ENCODE data around the gene VPS26A.

VPS26A gene

DNA sequence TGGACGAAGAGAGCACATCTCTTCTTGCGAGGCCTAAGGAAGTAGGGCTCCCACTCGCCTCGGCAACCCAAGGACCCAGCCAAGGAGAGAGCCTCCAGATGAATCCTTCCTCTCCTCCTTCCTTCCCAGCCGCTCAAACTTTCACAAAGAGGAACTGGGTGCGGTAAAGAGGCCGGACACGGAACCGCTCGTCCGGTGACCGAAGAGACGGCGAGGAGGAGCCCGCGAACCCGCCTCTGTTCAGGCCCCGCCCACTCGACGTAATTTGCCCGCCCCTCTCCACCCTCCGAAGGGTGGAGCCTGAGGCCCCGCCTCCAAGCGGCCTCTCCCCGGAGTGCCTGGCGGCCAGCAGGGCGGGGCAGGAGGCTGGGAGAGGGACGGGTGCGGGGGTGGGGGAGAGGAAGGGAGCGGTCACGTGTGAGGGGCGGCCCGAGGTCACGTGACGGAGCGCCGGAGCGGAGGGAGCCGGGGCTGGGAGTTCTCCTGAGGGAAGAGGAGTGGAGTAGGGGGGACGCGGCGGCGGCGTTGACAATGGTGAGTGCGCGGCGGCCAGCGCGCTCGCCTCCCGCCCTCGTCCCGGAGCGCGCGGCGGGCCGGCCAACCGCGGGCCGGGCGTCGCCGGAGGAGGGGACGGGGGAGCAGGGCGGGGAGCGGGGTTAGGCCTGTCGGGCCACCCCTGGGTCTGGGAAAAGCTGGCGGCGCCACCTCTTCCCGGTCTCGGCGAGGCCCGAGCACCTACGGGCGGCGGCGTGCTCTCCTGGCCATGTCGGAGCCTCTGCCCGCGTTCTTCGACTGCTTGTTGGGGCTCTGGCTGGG is at the start of gene VPS26A:
TSS of gene VPS26A (plus strand) at position 432 of the 816 bp plus-strand sequence. CDS start at position 532, 100 bp downstream.
- DNase-seq (ENCODE audit: low read depth) = peak; percentile 96

DNA sequence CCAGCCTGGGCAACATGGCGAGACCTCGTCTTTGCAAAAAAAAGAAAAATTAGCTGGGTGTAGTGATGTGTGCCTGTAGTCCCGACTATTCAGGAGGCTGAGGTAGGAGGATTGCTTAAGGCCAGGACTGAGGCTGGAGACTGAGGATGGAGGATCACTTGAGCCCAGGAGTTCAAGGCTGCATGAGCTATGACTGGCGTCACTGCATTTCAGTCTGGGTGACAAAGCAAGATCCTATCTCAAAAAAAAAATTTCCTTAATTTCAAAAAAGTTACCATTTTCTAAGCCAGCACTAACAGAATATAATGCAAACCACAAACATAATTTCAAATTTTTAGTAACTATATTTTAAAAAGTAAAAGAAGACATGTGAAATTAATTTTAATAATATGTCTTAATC is 49.4 kb upstream of the VPS26A start:
- no peak for DNase-seq (ENCODE audit: low read depth)

DNA sequence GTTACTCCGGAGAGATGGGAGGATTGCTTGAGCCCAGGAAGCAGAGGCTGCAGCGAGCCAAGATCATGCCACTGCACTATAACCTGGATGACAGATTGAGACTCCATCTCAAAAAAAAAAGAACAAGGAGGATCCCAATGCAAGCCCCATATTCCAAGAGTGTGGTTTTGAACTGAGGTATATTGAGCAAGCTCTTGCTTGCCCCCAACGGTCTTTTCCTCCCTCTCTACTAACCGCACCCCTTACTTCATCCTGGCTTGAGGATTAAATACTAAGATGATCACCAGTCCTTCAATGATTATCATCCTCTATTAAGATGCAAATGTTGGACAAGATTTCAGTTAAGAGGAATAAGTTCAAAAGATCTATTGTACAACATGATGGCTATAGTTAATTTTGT is 48.5 kb upstream of the VPS26A start:
- DNase-seq (ENCODE audit: low read depth) = no peak

DNA sequence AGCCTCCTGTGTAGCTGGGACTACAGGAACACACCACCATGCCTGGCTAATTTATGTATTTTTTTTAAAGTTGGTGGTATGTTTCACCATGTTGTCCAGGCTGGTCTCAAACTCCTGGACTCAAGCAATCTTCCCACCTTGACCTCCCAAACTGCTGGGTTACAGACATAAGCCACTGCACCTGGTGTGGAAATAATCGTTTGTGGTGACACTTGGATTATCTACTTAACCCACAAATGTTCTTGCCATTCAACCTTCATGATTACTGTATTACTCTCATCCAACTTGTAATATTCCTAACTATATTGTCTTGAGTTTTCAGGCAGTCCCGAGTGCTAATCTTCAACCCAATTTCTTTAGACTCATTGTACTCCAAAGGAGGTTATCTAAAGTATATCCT is 45.7 kb upstream of the VPS26A start:
- DNase-seq (ENCODE audit: low read depth) = no peak

DNA sequence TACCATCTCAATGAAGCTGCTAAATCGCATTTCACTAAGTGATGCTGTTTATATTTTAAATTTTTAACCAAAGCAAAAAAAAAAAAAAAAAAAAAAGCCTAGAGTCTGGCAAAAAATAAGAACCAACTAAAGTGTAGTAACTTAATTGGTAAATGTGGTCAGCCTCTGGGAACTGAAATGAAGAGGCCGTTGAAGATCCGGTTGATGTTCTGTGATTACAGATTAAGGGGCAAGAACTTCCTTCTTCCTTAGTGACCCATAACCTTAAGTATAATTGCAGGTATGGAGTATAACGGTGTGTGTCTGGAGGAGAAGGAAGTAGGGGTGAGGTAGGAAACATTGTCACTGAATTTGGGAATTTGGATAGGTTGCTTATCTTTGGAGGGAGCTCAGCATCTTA is 43.8 kb upstream of the VPS26A start:
- no peak for DNase-seq (ENCODE audit: low read depth)

DNA sequence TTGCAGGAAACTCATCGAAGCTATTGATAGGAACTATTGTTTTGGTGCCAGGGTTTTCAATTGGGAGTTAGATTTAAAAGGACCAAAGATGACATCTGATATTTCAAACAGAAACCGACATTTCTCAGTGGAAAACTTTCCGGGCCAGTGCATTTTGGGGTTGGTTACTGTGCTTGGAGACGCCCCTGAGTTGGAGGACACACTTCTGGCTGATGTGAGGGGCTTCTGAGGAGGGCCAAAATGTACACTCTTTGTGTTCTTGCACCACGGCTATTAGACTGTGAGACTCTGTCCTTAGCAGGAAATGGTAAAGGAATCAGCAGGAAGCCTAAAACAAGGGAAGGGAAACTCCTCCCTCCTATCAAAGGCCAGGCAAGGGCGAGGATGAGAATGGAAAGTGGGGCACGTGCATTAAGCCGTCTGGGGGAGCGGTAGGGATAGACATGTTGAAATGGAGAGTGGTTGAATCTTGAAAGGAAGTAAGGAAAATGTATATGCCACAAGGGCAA is 37.9 kb upstream of the VPS26A start:
- DNase-seq (ENCODE audit: low read depth) = no peak

DNA sequence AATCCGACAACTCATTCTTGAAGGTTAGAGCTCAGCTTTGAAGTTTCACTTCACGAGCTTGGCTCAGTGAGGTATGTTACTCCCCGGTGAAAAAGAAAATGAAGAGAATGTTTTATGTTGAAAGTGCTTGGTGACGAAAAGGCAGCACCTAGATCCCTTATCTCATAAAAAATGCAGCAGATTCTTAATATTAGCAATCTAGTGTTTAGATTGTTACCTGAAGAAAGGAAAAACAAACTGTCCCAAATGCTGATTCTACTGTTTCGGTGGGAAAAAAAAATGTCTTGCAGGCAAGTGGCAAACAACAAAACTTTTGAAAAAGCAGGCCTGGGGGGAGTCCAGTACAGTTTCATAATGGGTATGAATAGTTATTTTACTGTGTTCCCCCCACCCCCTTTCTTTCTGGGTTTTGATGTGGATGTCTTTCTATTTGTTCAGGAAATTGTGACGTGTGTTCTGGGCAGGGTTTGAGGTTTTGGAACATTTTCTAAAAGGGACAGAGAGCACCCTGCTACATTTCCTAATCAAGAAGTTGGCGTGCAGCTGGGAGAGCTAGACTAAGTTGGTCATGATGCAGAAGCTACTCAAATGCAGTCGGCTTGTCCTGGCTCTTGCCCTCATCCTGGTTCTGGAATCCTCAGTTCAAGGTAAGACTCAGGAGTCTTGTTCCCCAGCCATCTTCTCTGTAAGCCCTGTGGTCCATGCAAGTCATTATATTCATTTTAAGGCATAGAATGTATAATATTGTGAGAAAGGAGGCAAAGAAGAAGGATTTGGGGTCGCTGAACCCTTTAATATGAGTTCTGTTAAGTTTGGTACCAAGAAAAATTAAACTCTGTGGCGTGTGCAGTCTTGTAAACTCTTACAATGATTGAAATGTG is 36.1 kb upstream of the VPS26A start, which contains the start of gene SRGN:
TSS of gene SRGN (plus strand) at position 514 of the 881 bp plus-strand sequence. CDS start at position 569, 55 bp downstream.
- DNase-seq (ENCODE audit: low read depth) = peak; percentile 66

DNA sequence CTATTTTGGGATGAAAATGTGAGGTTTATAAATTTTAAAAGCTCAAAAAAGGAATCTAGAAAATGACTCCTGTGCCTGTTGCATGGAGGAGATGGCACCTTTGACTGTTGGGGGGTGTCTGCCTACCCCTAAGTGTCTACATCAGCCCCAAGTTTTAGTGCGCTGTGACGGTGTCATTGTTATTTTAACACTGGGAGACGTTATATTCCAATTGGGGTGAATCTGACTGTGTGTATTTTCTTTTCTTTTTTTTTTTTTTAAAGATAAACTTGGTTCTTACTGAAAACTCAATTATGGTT is 35.6 kb upstream of the VPS26A start:
- DNase-seq (ENCODE audit: low read depth) = no peak

DNA sequence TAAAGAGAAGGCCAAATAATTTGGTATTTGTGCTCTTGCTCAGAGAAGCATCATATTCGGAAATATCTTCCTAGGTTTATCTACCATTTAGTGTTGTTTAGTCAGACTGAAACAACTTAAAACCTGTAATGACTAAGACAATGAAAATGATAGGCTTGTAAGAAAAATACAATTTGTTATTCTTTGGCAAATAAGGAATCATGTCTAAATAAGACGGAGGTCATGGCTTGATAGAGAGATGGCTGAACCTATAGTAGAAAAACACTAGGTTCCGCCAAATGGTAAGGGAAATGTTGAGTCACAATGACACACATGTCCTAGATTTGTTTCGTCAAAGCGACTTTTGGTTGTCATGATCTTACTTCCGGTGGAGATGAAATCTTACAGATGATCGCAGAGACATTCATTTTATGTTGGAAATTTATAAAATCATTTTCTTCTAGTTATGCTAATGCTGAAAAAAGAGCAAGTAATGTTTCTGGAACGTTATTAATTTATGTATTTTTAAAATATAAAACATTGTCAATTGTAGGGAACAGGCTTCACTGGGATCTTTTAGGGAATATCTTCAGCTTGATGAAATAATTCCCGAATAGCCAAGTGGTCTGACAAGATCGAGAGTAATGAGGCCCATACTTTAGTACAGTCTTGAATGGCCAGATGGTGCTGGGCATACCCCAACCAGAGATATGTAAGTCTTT is 35.0 kb upstream of the VPS26A start:
- DNase-seq (ENCODE audit: low read depth) = peak; percentile 27

DNA sequence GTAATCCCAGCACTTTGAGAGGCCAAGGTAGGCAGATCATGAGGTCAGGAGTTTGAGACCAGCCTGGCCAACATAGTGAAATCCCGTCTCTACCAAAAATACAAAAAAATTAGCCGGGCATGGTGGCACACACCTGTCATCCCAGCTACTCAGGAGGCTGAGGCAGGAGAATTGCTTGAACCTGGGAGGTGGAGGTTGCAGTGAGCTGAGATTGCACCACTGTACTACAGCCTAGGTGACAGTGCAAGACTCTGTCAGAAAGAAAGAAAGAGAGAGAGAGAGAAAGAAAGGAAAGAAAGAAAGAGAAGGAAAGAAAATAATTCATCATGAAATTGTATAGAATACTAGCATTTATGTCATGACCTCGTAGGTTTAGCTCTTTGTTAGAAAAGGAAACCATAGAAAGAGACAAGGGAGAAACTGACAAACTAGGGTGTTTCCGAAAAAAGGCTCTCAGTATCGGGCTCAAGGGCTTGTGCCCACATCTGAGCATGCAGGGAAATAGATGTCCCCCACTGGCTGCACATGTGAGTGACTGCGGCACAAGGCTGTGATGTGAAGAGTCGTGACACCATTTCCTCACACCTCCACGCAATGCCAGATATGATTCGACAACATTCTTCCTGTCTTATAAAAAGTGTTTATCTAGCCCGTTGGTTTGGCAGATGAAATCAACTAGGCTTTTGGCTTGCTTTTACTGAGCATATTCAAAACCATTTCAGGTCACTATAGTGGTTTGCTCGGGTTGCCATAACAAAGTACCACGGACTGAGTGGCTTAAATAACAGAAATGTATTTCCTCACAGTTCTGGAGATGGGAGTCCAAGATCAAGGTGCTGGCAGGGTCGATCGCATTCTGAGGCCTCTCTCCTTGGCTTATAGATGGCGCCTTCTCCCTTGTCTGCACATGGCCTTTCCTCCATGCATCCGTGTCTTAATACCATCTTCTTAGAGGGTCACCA is 34.1 kb upstream of the VPS26A start:
- DNase-seq (ENCODE audit: low read depth) = peak; percentile 54

DNA sequence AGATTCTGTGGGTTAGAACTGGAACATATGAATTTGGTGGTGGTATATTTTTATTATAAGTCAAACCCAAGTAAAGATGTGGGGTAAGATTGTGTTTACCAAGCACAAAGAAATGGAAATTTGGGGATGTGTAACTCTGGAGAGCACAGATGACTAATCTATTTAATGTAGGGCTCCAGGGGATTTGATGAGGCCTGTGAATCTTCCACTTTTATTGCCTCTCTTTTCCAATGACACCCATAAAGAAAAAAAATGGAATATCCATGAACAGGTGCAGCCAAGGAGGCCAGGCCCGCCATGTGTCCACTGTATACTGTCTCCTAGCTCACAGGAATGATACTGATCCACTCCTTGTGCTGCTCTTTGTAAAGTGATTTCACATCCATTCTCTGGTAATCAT is 33.3 kb upstream of the VPS26A start:
- no peak for DNase-seq (ENCODE audit: low read depth)

DNA sequence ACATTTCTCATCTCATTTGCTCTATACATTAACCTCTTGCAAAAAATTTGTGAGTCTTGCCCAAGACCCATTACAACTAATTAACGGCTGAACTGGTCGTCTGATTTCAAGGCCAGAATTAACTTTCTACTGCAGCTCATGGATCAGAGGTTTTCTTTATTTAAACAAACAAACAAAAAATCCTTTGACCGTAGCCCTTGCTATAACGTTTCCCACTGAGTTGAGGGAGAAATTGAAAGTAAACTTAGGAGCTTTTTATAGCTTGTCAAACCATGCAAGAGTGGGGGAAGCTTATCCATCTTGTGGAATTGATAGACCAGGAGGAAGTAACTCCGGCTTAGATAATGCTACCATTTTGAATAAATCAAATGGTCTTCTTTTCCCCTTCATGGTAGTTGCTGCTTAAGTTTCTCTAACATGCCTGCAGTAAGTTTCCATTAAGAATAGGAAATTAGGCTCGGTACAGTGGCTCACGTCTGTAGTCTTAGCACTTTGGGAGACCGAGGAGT is 32.8 kb upstream of the VPS26A start:
- no peak for DNase-seq (ENCODE audit: low read depth)

DNA sequence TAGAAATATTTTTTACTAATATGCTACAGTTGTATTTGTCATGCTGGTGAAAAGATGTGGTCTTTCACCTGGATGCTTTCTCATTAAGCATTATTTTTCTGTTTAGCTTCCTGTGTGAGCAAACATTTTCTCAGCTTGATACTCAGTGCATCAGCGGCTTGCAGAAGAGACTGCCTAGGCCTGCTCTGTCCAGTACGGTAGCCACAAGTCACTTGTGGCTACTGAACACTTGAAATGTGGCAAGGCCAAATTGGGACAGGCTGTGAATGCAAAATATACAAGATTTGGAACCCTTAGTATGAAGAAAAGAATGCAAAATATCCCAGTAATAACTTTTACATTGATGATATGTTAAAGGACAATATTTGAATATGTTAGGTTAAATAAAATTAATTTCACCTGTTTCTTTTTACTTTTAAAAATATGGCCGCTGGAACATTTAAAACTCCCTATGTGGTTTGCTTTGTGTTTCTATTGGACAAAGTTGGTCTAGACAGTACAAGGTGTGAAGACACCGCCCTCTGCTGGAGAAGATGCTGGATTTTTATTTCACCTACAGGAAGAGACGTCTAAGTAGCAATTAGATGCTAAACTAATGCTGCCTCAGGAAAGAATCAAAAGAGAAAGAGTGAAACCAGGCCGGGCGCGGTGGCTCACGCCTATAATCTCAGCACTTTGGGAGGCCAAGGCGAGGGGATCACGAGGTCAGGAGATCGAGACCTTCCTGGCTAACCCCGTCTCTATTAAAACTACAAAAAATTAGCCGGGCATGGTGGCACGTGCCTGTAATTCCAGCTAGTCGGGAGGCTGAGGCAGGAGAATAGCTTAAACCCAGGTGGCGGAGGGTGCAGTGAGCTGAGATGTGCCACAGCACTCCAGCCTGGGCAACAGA is 30.8 kb upstream of the VPS26A start:
- DNase-seq (ENCODE audit: low read depth) = peak; percentile 73

DNA sequence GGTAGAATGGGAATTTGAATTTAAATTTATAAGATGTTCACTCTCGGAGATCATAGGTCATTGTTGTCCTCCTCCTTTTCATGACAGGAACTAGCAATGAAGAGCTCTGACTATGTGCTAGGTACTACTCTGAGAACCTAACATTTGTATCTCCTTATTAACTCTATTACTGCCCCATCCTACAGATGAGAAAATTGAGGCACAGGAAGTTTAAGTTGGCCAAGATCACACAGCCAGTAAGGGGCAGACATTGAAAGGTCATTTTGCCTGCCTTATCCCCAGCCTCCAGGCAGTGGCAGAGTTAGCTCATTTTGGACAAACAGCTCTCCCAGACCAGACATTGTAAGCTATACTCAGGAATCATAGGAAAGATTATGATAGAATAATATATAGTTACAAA is 30.0 kb upstream of the VPS26A start:
- no peak for DNase-seq (ENCODE audit: low read depth)

DNA sequence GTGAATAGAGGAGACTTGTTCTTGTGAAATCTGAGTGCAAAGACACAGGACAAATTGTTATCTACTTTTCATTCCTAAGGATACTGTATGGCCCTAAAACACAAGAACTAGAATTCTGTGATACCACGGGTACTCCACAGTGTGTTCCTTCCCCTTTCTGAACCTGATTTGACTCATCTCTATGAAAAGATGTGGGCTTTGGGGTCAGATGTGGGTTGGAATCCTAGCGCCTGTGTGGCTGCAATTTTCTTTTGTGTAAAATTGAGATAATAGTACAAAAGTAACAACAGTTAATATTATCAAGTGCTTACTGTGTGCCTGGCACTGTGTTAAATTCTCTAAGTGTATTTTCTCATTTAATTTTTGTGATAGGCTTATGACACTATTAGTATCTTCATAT is 27.9 kb upstream of the VPS26A start:
- no peak for DNase-seq (ENCODE audit: low read depth)

DNA sequence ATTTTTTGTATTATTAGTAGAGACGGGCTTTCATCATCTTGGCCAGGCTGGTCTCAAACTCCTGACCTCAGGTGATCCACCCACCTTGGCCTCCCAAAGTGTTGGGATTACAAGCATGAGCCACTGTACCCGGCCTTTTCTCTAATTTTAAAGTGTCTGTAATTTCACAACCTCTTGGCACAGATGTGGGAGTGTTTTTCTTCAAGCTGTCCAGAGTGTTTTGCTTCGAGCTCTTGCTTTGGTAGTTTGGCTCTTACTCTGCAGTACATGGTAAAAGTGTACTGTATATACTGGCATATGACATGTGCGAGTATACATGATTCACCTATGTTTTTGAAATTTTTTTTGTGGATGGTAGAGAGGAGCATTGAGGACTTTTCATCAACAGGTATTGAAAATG is 26.2 kb upstream of the VPS26A start:
- DNase-seq (ENCODE audit: low read depth) = no peak

DNA sequence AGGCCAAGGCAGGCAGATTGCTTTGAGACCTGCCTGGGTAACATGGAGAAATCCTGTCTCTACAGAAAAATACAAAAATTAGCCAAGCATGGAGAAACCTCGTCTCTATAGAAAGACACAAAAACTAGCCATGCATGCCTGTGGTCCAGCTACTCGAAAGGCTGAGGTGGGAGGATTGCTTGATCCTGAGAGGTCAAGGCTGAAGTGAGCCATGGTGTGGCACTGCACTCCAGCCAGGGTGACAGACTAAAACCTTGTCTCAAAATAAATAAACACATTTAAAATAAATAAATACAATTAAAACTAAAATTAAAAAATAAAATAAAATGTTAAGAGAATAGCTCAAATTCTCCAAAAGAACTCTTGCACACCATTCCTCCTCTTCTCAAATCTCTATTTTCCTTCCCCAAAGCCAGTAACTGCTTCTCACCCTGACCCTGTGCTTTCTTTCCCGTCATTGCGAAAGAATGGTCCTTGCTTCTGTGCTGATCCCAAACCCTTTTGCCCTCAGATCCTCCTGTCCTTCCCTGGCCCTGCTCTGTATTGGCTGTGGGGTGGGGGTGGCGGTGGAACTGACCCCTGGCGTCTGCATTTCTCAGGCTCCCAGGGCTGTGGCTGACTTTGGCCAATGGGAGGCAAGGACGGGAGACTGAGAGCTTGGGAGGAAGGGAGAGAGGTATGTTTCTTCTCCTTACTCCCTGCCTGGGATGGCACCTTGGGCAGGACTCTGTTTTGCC is 23.7 kb upstream of the VPS26A start:
- no peak for DNase-seq (ENCODE audit: low read depth)

DNA sequence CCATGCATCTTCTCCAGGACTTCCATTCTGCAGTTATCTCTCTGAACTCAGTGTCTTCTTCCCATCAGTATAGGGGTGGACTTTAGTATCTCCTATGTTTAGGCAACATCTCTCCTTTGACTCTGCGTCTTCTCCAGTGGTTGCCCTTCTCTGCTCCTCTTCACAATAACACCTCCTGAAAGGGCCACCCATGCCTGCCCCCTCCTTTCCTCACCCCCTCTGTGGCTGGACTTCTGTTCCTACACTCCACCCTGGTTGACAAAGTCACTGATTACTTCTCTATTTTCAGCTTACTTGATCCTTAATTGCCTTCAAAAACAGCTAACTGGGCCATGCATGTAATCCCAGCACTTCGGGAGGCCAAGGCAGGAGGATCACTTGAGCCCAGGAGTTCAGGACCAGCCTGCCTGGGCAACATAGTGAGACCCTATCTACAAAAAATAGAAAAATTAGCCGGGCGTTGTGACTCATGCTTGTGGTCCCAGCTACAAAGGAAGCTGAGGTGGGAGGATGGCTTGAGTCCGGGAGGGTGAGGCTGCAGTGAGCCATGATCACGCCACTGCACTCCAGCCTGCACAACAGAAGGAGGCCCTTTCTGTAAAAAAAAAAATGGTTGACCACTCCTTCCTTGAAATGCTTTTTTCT is 22.4 kb upstream of the VPS26A start:
- DNase-seq (ENCODE audit: low read depth) = no peak

DNA sequence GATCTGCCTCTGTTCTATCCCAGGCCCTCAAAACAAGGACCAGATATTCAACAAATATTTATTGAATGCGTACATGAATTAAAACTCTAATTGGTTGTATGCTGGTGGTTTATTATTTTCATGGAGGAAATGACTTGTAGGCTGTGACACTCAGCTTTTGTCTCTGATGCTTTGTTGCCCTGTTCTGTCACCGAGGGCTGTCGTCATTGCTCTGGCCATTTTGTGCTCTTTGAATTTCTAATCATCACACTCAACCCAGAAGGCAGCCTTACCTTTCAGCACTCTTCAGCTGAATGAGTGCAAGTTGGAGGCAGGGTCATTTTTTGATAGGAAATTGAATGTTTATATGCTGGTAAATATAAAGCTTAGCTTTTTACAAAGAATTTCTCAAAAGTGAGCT is 21.5 kb upstream of the VPS26A start:
- DNase-seq (ENCODE audit: low read depth) = no peak

Measured in stimulated activated CD8-positive, alpha-beta memory T cell treated with anti-CD3 and anti-CD28 coated beads, Interleukin-12 subunit alpha, Interleukin-12 subunit beta, amount 100 ng/mL, for 1 hour (primary cell).